ENCODE data around the gene SEPTIN10. TPM values are rescaled to one million over a fixed set of nuclear protein-coding genes. Genes with fewer than 3 reads are reported as not detected.

SEPTIN10 gene
- total and polyA plus RNA-seq, 2 of the 8 experiments (the other 6 are each of a cell fraction or from before 2014, with no cell fraction given), result 23.7 to 101 TPM

GRCh38 chr2:109526442-109526970 lies 87.3 kb downstream of the SEPTIN10 start (continued):
- TF ChIP-seq JUND (IDR thresholded peaks at IDR 0.05; ENCODE audit: low read length) (no peak), SIX5 (IDR thresholded peaks at IDR 0.05; ENCODE audit: low read depth, low read length) (no peak), CHD1 (IDR thresholded peaks at IDR 0.05; ENCODE audit: low read depth, low read length) (no peak), RNF2 (IDR thresholded peaks at IDR 0.05; ENCODE audit: borderline replicate concordance, low read depth, low read length, missing control alignments, poor library complexity, severe bottlenecking) (no peak), SP4 (IDR thresholded peaks at IDR 0.05; ENCODE audit: low read length) (no peak), USF2 (IDR thresholded peaks at IDR 0.05; ENCODE audit: low read length) (no peak), CHD7 (IDR thresholded peaks at IDR 0.05; ENCODE audit: insufficient replicate concordance, low read length) (no peak)

Measured in H1 (cell line).